Retinal pigment epithelial cell (primary cell): Measurements from ENCODE around the gene PAX3.

Experiments
- DNase-seq: peaks from one replicate; pipeline ENCODE4 v3.0.0-alpha.2; 2010; ENCODE audit warnings: low read depth
- H3K4me3 ChIP-seq: 2 replicates; pipeline ENCODE4 v1.5.1; 2011; ENCODE audit warnings: mild to moderate bottlenecking, low read length, control low read depth, moderate library complexity
- CTCF ChIP-seq: conservative IDR thresholded peaks from 2 replicates; pipeline ENCODE4 v1.5.1; 2011; ENCODE audit warnings: low read depth, low read length, control low read depth, inconsistent platforms

PAX3 gene

DNA sequence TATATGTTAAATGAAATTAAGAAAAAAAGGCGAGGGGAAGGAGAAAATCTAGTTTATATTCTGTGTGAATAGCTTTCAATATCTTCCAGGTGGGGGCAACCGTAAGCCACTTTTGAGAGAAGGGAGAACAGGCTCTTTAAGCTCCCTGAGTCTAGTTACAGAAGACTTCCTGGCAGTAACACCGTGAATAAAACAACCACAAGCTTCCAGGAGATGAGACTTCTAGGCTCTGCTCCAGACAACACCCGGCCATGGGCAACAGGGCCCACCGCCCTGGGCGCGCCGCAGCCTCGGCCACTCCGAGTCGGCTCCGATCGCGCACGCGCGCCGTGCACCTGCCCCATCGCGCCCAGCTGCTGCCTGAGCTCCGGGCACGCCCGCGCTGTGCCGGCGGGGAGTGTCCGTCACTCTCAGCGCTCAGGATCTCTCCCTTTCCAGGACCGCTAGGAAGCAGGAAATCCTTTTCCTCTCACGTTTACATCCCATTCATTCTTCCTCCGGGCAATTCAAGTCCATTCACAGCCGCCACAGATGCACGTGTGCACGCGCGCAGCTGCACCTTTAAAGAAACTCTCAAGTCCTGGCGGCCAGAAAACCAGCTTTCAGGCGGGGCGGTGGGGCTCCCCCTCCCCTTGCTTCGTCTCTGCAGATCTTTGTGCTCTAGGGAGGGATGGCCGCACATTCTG lies 19.4 kb upstream of the PAX3 start:
- peak overlapping the region; percentile 42 for H3K4me3 ChIP-seq
- DNase-seq: peak; percentile 26
- TF ChIP-seq CTCF: peak; percentile 57

GRCh38 chr2:222315443-222316121 lies 16.8 kb upstream of the PAX3 start:
- no peak overlapping the region for H3K4me3 ChIP-seq
- no peak for DNase-seq
- TF ChIP-seq CTCF: peak; percentile 25

DNA sequence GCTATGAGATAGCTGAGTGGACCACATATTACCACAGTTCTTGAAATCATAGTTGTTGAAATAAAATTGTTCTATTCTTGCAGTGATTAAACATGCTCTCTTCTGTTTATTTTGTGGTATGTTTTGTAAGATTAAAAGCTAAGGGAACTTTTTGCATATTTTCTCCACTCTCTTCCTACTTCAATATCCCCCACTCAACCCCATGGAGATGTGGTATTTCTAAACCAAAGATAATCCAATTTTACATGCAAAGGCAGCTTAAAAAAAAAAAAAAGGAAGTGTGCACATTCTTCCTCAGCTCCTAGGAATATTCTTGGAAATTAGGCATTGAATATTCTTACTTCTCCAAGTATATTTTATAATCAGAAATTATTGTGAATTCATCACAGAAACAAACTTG lies 15.0 kb upstream of the PAX3 start:
- H3K4me3 ChIP-seq: no peak overlapping the region
- TF ChIP-seq CTCF: no peak
- no peak for DNase-seq

DNA sequence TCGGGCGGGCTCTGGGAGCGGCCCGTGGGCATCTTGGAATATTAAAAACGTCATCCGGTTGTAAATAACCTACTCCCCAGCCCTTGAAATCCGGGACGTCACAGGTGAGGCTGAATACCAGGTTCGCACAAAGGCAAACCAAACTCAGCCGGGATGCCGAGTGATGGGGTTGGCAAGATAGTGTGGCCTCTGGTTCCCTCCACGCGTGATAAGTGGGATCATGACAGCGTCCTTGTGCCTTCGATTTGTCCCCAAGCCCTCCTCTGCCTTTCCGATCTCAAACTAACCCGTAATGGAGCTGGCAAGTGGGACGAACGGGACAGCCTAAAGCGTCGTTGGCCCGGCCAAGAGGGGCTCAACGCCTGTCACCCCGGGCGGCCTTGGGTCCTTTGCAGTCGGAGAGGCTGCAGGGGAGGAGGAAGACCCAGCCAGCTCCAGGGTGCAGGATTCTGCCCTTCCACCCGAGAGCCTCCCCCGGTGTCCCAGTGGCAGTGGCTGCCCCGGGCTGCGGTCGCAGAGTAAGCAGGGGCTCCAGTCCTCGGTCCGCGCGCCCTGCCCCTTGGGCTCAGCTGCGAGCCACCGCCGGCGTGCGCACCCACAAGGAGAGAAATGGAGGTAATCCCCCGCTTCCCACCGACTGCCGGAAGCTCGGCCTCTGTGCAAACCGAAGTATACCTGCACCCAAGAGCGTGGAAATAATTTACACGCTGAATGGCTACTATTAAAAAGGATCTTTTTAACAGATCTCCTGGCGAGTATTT lies 13.4 kb upstream of the PAX3 start:
- TF ChIP-seq CTCF: no peak
- H3K4me3 ChIP-seq: no peak overlapping the region
- no peak for DNase-seq

DNA sequence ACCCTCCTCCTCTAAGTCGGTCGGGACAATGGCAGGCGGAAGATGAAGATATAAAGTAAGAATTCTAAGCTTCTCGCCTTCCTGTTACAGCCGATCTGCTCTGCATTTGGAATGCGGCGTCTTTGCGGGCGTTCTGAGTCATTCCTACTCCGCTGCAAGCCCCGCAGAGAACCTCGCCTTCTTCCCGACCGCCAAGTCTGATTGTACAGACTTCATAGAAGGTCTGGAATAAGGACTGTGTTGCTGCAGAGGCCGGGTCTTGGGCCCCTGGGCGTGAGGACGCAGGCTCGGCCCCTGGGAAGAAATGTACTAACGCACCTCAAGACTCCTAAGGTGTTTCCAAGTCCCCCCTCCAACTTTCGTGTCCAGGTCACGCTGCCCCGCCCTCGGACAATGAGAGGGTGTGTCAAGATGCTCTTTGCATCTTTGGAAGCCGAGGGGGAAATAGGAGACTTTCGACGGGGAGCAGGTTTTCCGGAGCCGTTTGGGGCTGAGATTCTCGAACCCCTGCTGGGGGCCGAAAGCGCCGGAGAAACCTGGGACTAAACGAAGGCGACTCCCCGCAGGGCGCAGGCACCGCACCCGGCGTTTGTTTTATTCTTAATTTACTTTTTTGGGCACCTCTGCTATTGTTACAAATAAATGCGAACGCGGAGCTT lies 12.7 kb upstream of the PAX3 start:
- DNase-seq: no peak
- no peak overlapping the region for H3K4me3 ChIP-seq
- TF ChIP-seq CTCF: no peak

GRCh38 chr2:222310747-222311318 lies 12.0 kb upstream of the PAX3 start:
- no peak overlapping the region for H3K4me3 ChIP-seq
- TF ChIP-seq CTCF: no peak
- DNase-seq: no peak
